HepG2 (cell line): ENCODE results near the gene CNIH3. TPM values are rescaled to one million over a fixed set of nuclear protein-coding genes. Genes with fewer than 3 reads are reported as not detected.

ENCODE experiments used
- ATAC-seq: fragments of 200-7000 bp; cut with Tn5 transposase; 3 replicates; pipeline ENCODE4 v1.9.1; 2020; ENCODE audit warnings: mild to moderate bottlenecking, moderate library complexity
- BruUV-seq: library from RNA; stranded (reverse); fragments of 400-500 nt; replicated peaks from 2 replicates; lab custom pipeline; 2021; lab: Mats Ljungman, UMichigan
- CTCF ChIA-PET: fragments of 300-600 bp; formaldehyde crosslinking; extraction: SDS; loops from one replicate; lab custom pipeline; 2021; ENCODE audit warnings: low total read pairs, inconsistent platforms, low intra/inter-chr PET ratio; lab: Yijun Ruan, JAX
- POLR2A ChIA-PET: fragments of 350-600 bp; sonication (Branson Sonifier 250); formaldehyde crosslinking; loops from one replicate; lab custom pipeline; 2020; ENCODE audit warnings: antibody characterized with exemption, inconsistent platforms; lab: Yijun Ruan, JAX
- DNase-seq: peaks from one replicate; pipeline ENCODE4 v3.0.0-alpha.2; 2015; ENCODE audit warnings: low spot score
- FAIRE-seq: peaks from 3 replicates; lab custom pipeline; 2011; peaks lifted over from hg19 to GRCh38; lab: Jason Lieb, UNC
- H2AFZ ChIP-seq: one replicate; pipeline ENCODE4 v1.6.1; 2011; ENCODE audit warnings: low read length, inconsistent platforms
- H3K27ac ChIP-seq: fragments of 300-600 bp; 3 replicates; pipeline ENCODE4 v1.8.0; 2011; ENCODE audit warnings: mixed run types, mild to moderate bottlenecking, mixed read lengths, low read length, inconsistent platforms; ENCODE audit not compliant: insufficient read depth; ENCODE audit errors: extremely low read length
- H3K27me3 ChIP-seq, 2 experiments: fragments of 200-600 bp in 1 of 2; 2 replicates in 1 of 2; 3 replicates in 1 of 2; pipeline versions ENCODE4 v1.6.0 to v1.8.0; 2011; ENCODE audit warnings: low read length in 2 of 2, mild to moderate bottlenecking in 2 of 2, moderate library complexity in 2 of 2, inconsistent platforms in 1 of 2; ENCODE audit not compliant: insufficient read depth in 2 of 2, control insufficient read depth in 1 of 2
- H3K36me3 ChIP-seq, 2 experiments: fragments of 200-600 bp in 1 of 2; replicated peaks in 1 of 2; 2 replicates in 1 of 2; 3 replicates in 1 of 2; pipeline versions ENCODE4 v1.5.1 to v1.8.0; 2011; ENCODE audit warnings: low read length in 2 of 2, inconsistent platforms in 1 of 2; ENCODE audit not compliant: insufficient read depth in 2 of 2, control insufficient read depth in 1 of 2
- H3K4me1 ChIP-seq: 2 replicates; pipeline ENCODE4 v1.5.1; 2012; ENCODE audit warnings: low read length, inconsistent platforms; ENCODE audit not compliant: insufficient read depth
- H3K4me2 ChIP-seq: 2 replicates; pipeline ENCODE4 v1.6.0; 2011; ENCODE audit warnings: low read depth, low read length, inconsistent platforms
- H3K4me3 ChIP-seq, 3 experiments: fragments of 200-600 bp in 1 of 3; sonication (generic), shearing (Covaris generic) in 1 of 3; replicated peaks in 1 of 3; 2 replicates each; pipeline ENCODE4 v1.5.1; 2011 to 2016; ENCODE audit warnings: low read length in 3 of 3, inconsistent platforms in 2 of 3, low read depth in 2 of 3, mild to moderate bottlenecking in 2 of 3, control low read depth in 1 of 3, mixed read lengths in 1 of 3; ENCODE audit not compliant: insufficient read depth in 1 of 3
- H3K79me2 ChIP-seq: one replicate; pipeline ENCODE4 v1.6.1; 2011; ENCODE audit warnings: low read length, inconsistent platforms; ENCODE audit not compliant: insufficient read depth
- H3K9ac ChIP-seq: 2 replicates; pipeline ENCODE4 v1.6.0; 2011; ENCODE audit warnings: mild to moderate bottlenecking, low read depth, low read length, inconsistent platforms; ENCODE audit not compliant: insufficient read depth
- H3K9me3 ChIP-seq: 2 replicates; pipeline ENCODE4 v1.5.1; 2012; ENCODE audit warnings: mild to moderate bottlenecking, low read length
- H4K20me1 ChIP-seq: 2 replicates; pipeline ENCODE4 v1.6.0; 2011; ENCODE audit warnings: inconsistent platforms, mild to moderate bottlenecking, low read length, moderate library complexity; ENCODE audit not compliant: insufficient read depth
- BCLAF1 ChIP-seq: fragments of 450-650 bp; IDR thresholded peaks from 2 replicates; pipeline ENCODE4 v1.6.1; 2017; ENCODE audit warnings: mild to moderate bottlenecking
- BRCA1 ChIP-seq: sonication (generic); formaldehyde crosslinking; IDR thresholded peaks from 2 replicates; pipeline ENCODE4 v1.4.0; 2020; ENCODE audit warnings: missing genetic modification reagents
- BRD4 ChIP-seq: sonication (generic); formaldehyde crosslinking; IDR thresholded peaks from 2 replicates; pipeline ENCODE4 v1.4.0; 2020; ENCODE audit warnings: missing genetic modification reagents
- CEBPB ChIP-seq: IDR thresholded peaks from 2 replicates; pipeline ENCODE4 v1.6.1; 2011; ENCODE audit warnings: low read depth, low read length, improper control_type of control experiment, borderline replicate concordance
- KDM3A ChIP-seq: IDR thresholded peaks from 2 replicates; pipeline ENCODE4 v1.6.1; 2018; ENCODE audit warnings: low read depth, missing compliant biosample characterization
- KLF11 ChIP-seq: IDR thresholded peaks from 2 replicates; pipeline ENCODE4 v1.6.1; 2016; ENCODE audit warnings: missing compliant biosample characterization
- KMT2A ChIP-seq: sonication (generic); formaldehyde crosslinking; IDR thresholded peaks from 2 replicates; pipeline ENCODE4 v1.4.0; 2020; ENCODE audit warnings: missing genetic modification reagents
- PHF20 ChIP-seq: sonication (generic); formaldehyde crosslinking; IDR thresholded peaks from 2 replicates; pipeline ENCODE4 v1.5.0; 2020; ENCODE audit warnings: mild to moderate bottlenecking, missing genetic modification reagents
- YEATS4 ChIP-seq: sonication (generic); formaldehyde crosslinking; IDR thresholded peaks from 2 replicates; pipeline ENCODE4 v1.4.0; 2020; ENCODE audit warnings: missing genetic modification reagents, borderline replicate concordance
- ZNF543 ChIP-seq: sonication (generic); formaldehyde crosslinking; IDR thresholded peaks from 2 replicates; pipeline ENCODE4 v1.4.0; 2020; ENCODE audit warnings: mild to moderate bottlenecking, missing genetic modification reagents
- ZNF850 ChIP-seq: sonication (generic); formaldehyde crosslinking; conservative IDR thresholded peaks from 2 replicates; pipeline ENCODE4 v1.9.0; 2021; ENCODE audit warnings: mild to moderate bottlenecking, missing genetic modification reagents
- WGBS: methylation state at CpG from one replicate; pipeline ENCODE4 v1.1.6; 2017; ENCODE audit warnings: low lambda C conversion rate; 5-methylcytosine and 5-hydroxymethylcytosine counted together
- in situ Hi-C: cut with HindIII; loops from 2 replicates; pipeline ENCODE4 v1.10.0; 2017; ENCODE audit warnings: low pct_unique_long_range_greater_than_20kb; ENCODE audit not compliant: extremely low pct_ligation_motif_present
- intact Hi-C: fragments of 100-400 bp; cut with micrococcal nuclease; formaldehyde crosslinking; loops from one replicate; pipeline ENCODE4 v1.10.0; 2022; ENCODE audit not compliant: unreplicated experiment
- polyA plus RNA-seq, 8 experiments: library from polyadenylated mRNA; depleted of rRNA in 3 of 8; stranded (reverse) in 7 of 8; unstranded in 1 of 8; fragments of >200 nt; fragmentation: Illumina TruSeq in 4 of 8; extraction: Trizol in 4 of 8; gene quantifications; 2 replicates each; pipeline versions ENCODE4 v1.2.1 to v1.2.3, GENCODE V29; 2011 to 2016; ENCODE audit warnings: low read depth in 4 of 8, missing spikeins in 1 of 8, mixed read lengths in 1 of 8; ENCODE audit not compliant: insufficient read depth in 1 of 8
- total RNA-seq, 5 experiments: library from RNA; depleted of rRNA; stranded (reverse); fragments of >200 nt; fragmentation: Illumina TruSeq; extraction: Trizol; gene quantifications; 2 replicates each; pipeline ENCODE4 v1.2.3, GENCODE V29; 2016; ENCODE audit warnings: low read depth in 1 of 5

CNIH3 gene
- total and polyA plus RNA-seq, 2 of the 13 experiments (the other 11 are each of a cell fraction or from before 2014, with no cell fraction given), result 0.36 to 1.1 TPM

GRCh38 chr1:224739997-224740684, 124.0 kb downstream of the CNIH3 start:
- DNase-seq (no peak), FAIRE-seq (no peak), ATAC-seq (no peak)
- Histone ChIP-seq H3K4me3 (no peak overlapping the region), H3K27ac (no peak overlapping the region), H3K79me2 (no peaks in the 10 kb centered on the region), H4K20me1 (no peaks in the 10 kb centered on the region), H3K36me3 (no peaks in the 10 kb centered on the region), H3K4me1 (no peaks in the 10 kb centered on the region), H3K9me3 (no peaks in the 10 kb centered on the region), H2AFZ (no peak overlapping the region), H3K9ac (no peak overlapping the region), H3K4me2 (no peak overlapping the region), H3K27me3 (peaks cover 0 to 9% of the 10 kb centered on the region in 2 experiments; a peak in 2 of 5 replicates)
- in situ Hi-C loops, result no loop called here
- WGBS, result 9% methylated on average over 7 of the region's 7 CpGs
- intact Hi-C loops, result no loop called here
- POLR2A ChIA-PET, result no interaction called here
- no peak for TF ChIP-seq BRCA1
- no peak for TF ChIP-seq KDM3A (CRISPR knock-in tag)
- no peak for TF ChIP-seq ZNF543 (CRISPR knock-in tag)
- TF ChIP-seq CEBPB, result no peak
- TF ChIP-seq KLF11 (CRISPR knock-in tag), result no peak
- no peak for TF ChIP-seq KMT2A (CRISPR knock-in tag)
- TF ChIP-seq ZNF850 (CRISPR knock-in tag), result no peak
- TF ChIP-seq BCLAF1, result no peak
- no peak for TF ChIP-seq PHF20 (CRISPR knock-in tag)
- TF ChIP-seq YEATS4, result no peak
- TF ChIP-seq BRD4 (CRISPR knock-in tag), result no peak
- CTCF ChIA-PET, result no interaction called here
- BruUV-seq, result no TSS peak
